NT2/D1 (cell line): ENCODE results near the gene AKT2.

Experiments
- SUZ12 ChIP-seq: IDR thresholded peaks from 2 replicates; pipeline ENCODE4 v1.6.1; 2011; ENCODE audit not compliant: insufficient read length, insufficient read depth; ENCODE audit errors: extremely low read depth
- YY1 ChIP-seq: IDR thresholded peaks from 2 replicates; pipeline ENCODE4 v1.6.1; 2011; ENCODE audit not compliant: insufficient read length, insufficient read depth
- ZNF274 ChIP-seq: IDR thresholded peaks from 2 replicates; pipeline ENCODE4 v1.6.1; 2011; ENCODE audit warnings: mild to moderate bottlenecking, low read depth, low read length

DNA sequence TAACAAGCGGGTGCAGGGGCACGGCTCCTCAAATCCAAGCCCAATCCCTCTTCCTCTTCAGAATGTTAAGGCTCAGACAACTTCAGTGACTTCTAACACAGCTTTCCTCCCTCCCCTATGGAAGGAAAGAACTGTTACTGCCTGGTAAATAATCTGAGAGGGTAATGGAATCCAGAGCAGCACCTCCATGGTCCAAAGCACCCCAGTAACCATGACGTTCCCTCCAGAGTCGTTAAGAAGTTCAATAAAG, 969 bp downstream of the AKT2 start:
- TF ChIP-seq YY1 = no peak
- no peak for TF ChIP-seq SUZ12
- no peak for TF ChIP-seq ZNF274
